NCI-H82 (cell line): ENCODE results near the gene ZDHHC17.
A peak's percentile ranks its signal among the peaks of the same experiment; 100 is the strongest.

Experiments
- DNase-seq: peaks from one replicate; lab custom pipeline; 2025; lab: John Stamatoyannopoulos, UW

ZDHHC17 gene

DNA sequence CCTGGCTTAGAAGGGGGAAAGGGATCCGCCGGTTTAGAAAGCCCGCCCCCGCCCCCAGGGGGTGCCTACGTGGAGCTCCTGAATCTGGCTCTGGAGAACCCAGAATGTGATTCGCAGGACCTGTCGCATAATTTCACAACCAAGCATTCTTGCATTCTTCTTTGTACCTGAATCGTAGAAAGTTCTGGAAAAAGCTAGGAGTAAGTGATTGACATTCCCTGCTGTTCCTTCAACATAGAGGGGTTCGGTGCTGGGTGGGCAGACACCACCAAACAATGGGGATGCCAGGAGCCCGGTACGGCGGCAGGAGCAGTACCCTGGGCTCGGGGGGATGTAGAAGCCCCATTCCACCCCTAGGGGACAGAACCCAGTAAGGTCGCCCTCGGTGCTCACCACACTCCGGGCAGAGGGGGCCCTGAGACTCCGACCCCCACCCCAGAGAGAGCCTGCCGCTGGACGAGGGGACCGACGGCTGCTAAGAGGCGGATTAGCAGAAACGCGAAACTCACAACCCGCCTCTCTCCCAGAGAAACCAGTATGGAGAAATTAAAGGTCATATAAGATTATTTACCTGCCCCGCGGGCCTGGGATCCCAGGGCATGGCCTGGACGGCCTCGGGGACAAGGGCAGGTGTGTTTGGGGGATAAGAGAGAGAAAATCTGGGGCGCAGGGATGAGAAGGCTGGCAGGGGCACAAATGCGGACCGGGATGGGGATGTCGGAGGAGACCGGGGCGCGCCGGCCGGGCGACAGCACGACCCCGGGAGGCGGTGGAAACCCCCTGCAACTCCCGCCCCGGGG is 114.4 kb downstream of the ZDHHC17 start:
- DNase-seq: peak; percentile 64

DNA sequence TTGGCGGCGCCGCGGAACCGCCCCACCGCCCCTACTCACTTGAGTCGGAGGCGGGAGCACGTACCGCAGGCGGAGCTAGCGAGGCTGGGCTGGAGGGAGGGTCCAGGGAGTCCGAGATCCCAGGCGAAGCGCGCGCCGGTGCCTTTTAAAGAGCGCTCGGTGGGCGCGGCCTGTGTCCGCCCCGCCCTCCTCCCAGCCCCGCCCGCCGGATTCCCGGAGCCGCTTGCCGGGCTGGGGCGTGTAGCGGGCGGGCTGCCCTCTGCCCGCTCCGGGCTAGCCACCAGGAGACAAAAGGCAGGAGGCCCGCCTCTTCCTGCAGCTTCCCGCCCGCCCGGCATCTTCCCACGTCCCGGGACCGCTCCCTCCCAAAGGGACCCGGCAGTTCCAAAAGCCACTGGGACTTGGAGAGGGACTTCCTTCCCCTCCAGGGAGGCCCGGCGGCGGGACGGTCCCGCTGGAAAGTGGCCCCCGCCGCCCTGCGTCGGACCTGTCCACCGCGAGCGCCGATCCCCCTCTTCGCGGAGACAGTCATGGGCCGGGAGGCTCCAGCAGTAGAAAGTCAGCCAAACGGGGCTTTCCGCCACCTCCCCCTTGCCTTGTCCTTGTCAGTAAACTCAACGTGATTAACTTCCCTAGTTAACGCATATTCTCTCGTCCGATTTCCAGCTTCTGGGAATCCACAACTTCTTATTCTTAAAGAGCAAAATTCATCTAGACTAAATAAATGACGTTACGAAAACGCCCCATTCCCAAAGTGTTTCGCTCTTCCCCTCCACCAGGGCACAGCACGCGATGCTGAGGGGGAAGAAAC is 115.2 kb downstream of the ZDHHC17 start, which contains the start of gene CSRP2:
TSS of gene CSRP2 (minus strand) at position 121 of the 811 bp plus-strand sequence. CDS start 12,759 bp downstream, outside the sequence.
- DNase-seq: peak; percentile 96

DNA sequence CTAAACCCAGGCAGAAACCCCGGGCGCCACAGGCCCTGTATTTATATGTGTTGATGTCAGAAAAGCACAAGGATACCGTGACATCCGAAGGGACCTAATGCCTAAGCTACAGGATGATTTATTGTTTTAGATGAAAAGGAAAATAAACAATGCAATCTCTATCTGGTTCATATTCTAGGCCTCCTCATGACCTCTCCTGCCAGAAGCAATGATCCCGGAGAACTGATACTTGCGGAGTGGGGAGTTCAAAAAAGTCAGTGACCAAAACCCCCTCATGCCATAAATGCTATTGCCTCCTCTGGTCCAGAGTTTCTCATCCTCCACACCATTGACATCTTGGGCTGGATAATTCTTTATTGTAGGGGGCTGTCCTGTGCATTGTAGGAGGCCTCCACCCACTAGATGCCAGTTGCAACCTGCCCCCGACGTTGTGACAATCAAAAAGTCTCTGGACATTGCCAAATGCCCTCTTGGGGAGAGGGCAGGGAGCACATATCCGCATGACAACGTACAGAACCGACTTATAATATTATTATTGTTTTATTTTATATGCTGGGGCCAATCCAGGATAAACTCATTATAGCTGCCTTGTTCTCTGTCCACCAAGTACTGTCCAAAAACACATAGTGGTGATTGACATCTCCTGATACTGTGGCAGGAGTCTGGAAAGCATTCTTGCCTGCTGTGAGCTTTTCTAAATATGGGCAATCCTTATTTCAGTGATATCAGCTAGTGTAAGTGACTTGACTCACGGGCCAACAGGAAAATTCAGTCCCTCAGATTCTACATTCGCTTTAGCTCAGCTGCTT is 116.0 kb downstream of the ZDHHC17 start:
- no peak for DNase-seq

DNA sequence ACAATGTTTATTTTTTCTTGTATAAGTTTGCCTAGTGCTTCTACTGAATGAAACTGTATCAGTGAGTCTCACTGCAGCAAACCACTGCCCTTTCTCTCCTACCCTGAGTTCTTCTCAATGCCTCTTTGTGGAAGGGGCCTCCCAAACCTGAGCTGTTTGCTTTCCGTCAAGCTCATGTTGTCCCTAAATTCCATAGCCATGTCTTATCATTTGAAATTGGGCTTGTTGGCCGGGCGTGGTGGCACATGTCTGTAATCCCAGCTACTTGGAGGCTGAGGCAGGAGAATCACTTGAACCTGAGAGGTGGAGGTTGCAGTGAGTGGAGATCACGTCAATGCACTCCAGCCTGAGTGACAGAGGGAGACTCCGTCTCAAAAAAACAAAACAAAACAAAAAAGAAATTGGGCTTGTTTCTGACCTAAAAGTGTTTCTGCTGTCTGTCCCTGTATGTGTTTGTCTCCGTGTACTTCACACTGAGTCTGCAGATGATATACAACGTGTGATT is 116.7 kb downstream of the ZDHHC17 start:
- no peak for DNase-seq

DNA sequence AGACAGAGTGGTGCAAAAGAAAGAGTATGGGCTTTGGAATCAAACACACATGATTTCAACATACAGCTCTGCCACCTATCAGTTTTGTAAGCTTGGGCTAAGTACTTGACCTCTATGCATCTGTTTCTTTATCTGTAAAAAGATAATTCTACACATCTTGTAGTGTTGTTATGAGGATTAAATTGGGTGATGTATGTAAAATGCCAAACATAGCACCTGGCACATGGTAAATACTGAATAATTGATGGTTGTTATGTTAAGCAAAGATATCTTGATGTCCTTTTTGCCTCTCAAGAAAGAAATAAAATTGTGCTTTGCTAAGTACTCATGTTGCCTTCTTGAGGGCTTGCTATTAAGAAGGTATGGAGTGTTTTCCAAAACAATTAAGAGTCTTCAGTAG is 117.2 kb downstream of the ZDHHC17 start:
- DNase-seq: peak; percentile 32

DNA sequence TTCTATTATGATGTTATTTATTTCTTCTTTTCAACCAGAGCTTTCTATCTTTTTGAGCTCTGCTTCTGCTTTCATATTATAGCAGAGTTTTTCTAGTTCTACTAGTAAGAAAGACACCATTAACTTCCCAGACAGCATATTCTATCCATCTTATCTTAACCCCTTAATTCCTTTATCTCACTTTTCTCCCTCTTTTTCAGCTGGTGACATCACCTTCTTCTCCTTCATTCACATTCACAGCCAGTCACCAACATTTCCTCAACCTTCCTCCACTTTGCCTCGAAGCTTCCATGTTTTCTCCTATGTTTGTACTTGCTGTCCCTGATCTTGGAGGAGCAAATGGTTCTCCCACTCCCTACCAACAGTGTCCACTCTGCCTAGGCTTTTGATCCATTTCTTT is 118.5 kb downstream of the ZDHHC17 start:
- no peak for DNase-seq

DNA sequence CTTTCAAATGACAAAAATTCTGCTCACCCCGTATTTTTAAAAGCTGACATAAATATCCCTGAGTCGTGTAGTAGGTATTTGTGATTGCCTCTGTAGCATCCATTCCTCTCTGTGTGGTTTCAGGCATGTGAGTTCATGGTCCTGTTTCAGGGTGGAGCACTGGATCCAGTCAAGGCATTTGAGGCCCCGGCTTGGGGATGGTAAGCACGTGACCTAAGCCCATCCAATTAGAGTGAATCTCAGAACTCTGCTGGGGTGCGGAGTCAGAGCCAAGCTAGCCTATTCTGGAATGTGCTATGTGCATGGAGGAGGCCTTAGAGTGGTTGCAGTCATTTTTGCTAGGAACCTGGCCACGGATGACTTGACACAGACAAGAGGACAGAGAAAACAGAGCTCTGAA is 119.2 kb downstream of the ZDHHC17 start:
- DNase-seq: peak; percentile 11

DNA sequence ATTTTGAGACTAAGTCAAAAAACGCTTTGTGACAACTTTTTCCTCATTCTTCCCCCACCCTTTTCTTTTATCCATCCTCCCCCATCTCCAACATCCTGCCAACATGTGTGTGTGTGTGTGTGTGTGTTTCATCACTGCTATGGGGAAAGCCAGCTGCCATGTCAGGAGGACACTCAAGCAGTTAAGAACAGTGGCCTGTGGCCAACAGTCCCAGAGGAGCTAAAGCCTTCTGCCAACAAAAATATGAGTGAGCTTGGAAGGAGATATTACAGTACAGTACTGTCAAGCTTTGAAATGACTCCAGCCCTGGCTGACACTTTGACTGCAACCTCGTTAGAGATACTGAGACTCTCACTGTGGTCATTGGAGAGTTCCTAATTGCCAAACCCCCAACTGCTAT is 119.9 kb downstream of the ZDHHC17 start:
- peak; percentile 22 for DNase-seq

DNA sequence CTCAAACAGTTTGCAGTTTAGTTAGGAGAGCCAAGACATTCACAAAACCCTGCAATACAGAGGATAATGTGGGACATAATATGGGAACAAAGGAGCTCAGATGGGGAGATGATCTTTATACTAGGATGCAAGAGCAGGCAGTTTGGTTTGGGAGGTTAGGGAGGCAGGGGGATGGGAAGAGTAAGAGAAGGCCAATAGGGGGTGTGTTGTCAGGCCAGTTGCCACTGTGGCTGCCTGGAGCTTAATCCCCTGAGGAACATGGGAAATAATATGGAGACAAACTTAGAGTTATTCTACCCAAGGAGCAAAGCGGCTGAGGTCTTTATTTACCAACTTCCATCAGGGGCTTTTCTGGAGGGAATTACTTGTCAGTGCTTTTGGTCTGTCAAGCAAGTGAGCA is 124.9 kb downstream of the ZDHHC17 start:
- no peak for DNase-seq

DNA sequence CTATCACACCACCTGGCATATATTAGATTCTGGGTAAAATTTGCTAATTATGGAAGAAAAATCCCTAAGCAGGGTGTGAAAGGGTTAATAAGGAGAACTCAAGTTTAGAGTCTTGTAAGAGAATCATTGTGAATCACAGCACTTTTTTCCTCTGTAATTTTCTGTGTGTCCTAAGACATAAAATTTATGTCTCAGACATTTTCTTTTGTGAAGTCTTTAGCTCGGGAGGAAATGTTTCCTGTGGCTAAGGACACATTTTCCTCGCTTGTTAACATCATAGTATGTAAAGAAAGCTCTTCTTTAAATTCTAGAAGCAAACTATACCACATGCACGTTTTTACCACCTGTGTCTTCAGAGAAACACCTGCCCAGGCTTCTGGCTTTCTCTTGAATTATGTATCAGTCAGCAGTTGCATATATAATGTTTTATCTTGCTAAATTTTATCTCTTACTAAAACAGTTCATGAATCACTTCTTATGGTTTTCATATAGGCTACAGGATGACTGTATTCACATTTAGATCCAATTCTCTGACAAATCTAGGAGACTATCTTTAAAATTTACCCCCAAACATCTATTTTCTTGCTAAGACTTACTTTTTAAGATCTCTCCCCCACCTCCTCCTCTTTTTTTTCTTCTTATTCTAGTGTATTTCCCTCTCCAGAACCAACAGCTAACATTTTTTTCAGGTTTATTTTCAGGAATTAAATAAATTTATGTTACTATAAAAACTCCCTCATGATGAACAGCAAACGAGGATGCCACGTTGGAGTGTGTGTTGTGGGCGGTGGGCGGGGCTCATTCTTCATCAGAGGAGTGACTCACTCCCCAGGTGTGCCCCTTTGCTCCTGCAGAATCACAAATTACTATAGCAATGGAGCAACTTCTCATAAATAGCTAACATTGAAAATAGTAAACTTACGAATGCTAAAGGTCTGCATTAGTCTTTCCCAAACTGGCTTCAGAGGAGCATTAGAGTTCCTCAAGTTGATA is 126.5 kb downstream of the ZDHHC17 start:
- DNase-seq: no peak

DNA sequence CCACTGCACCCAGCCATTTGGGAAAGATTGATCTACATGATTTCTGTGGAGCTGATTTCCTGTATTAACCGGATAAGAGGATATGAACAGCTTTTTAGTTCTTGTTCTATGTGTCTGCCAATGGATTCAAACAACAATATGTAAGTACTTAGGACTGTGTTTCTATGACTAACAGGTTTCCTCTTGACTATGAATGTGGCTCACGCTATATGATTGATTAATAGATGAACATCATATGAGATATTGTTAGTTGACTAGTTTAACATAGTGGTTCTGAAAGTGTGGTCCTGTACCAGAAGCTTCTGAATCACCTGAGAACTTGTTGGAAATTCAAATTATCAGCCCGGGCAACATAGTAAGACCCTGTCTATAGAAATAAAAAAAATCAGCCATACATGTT is 127.7 kb downstream of the ZDHHC17 start:
- DNase-seq: no peak

DNA sequence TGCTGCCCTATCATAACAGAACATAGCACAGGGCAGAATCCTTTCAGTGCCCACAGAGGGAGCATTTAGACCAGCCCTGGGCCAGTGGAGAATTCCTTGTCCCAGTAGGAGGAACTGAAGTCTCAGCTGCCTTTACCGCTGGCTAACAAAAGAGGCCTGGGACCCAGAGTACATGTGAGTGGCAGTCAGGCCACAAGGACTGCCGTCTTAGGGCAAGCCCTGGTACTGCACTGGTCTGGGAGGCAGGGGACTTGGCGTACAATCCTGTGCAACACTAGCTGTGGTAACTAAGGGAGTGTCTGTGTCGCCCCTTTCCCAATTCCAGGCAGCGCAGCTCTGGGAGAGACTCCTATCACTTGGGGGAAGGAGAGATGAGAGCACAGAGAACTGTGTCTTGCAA is 131.9 kb downstream of the ZDHHC17 start:
- no peak for DNase-seq

DNA sequence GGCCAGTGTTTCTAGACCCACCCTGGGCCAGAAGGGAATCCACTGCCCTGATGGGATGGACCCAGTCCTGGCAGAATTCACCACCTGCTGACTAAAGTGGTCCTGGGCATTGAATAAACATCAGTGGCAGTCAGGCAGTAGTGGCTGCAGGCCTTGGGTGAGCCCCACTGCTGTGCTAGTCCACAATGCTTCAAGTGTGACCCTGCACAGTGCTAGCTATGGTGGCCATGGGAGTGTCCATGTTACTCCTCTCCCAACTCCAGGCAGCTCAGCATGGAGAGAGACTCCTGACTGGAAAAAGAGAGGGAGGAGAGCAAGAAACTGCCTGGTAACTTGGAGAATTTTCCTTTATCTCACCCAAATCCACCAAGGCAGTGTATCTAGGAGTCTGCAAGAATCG is 132.4 kb downstream of the ZDHHC17 start:
- no peak for DNase-seq

DNA sequence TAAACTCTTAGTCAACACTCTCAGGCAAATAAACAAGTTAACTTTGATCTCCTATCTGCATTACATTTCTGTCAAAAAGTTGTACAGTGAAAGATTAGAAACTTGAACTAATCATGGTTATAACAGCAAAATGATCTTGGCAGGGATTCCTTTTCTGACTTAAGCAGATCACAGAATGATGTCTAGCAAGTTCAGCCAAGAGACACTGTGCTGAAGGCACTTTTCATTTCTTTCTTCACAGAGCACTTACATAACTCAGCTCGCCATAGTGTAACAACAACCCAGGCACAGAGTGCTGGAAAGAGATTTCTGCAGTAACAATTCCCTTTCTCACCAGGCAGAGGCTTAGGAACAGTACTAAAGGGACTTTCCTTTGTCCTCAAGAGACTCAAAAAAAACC is 134.5 kb downstream of the ZDHHC17 start:
- DNase-seq: no peak

DNA sequence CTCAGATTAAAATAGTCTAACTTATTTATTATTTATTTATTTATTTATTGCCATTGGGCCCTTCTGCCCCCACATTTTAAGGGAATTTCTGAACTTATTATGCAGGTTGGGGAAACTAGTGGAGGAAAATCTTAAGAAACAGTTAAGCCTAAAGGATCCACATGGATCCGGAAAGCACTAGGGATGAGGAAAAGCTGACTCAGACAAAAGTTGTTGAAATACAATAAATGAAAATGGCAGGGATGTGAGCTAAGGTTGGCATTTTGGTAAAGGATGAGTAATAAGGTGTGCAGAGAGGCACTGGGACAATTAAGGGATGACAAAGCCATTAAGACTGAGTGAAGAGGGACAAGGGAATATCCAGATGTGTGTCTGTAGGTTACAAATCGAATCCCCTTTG is 135.6 kb downstream of the ZDHHC17 start:
- no peak for DNase-seq

DNA sequence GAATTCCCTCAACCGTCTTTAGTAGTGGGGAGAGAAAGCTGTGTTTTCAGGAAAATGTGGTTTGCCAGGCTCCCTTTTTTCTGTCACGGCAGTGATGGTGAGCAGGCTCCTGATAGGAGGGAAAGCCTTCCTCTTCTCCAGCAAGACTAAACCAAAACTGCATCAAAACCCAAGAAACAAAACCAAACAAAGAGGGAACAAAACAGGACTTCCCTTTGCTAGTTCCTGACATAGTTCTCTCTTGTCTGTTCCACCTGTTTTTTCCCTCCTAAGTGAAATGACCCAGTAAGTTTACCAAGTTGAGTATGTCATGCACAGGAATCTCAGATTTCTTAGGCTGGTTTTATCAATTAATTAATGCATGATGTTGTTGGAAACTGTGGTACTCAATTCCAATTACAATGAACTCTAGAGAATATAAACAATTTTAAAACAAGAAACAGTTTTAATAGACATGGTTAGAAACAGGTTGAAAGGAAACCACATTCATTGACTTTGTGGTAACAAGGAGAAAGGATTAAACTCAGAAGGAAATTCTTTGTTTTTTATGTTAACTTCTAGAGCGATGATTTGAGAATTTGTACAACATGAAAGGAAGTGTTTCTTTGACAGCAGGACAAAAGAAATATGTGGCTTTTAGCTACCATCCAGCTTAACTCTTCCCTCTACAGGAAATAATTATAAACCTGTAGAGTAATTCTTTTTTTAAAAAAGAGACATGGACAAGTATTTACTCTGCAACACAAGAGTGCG is 137.9 kb downstream of the ZDHHC17 start:
- DNase-seq: no peak
